K562 (cell line): ENCODE data around the gene HEATR1. TPM values are rescaled to one million over a fixed set of nuclear protein-coding genes. Genes with fewer than 3 reads are reported as not detected.

ENCODE experiments used
- ATAC-seq: fragments of 200-7000 bp; cut with Tn5 transposase; 3 replicates; pipeline ENCODE4 v1.9.1; 2020; ENCODE audit warnings: moderate library complexity
- BruUV-seq: library from RNA; stranded (reverse); fragments of 400-500 nt; replicated peaks from 2 replicates; lab custom pipeline; 2021; lab: Mats Ljungman, UMichigan
- CTCF ChIA-PET: fragments of 300-600 bp; formaldehyde crosslinking; extraction: SDS; loops from one replicate; lab custom pipeline; 2021; ENCODE audit warnings: low intra/inter-chr PET ratio; lab: Yijun Ruan, JAX
- POLR2A ChIA-PET: fragments of 300-600, 350-650 bp; sonication (Branson Sonifier 250); formaldehyde crosslinking; extraction: SDS; loops from one replicate; lab custom pipeline; 2021; ENCODE audit warnings: antibody characterized with exemption, inconsistent platforms; lab: Yijun Ruan, JAX
- DNase-seq, 4 experiments: peaks; one replicate each; pipeline versions ENCODE4 v3.0.0 to v3.0.0-alpha.2; 2011 to 2018; ENCODE audit warnings: low spot score in 3 of 4, mixed read lengths in 3 of 4; ENCODE audit errors: extremely low read depth in 1 of 4
- FAIRE-seq: peaks from 2 replicates; lab custom pipeline; 2011; peaks lifted over from hg19 to GRCh38; lab: Jason Lieb, UNC
- H2AFZ ChIP-seq: 2 replicates; pipeline ENCODE4 v1.6.0; 2011; ENCODE audit warnings: low read depth, low read length, control low read depth, inconsistent platforms
- H3K27ac ChIP-seq: fragments of 200-600 bp; 3 replicates; pipeline ENCODE4 v1.8.0; 2011; ENCODE audit warnings: low read depth, mild to moderate bottlenecking, control low read depth, inconsistent platforms, low read length, moderate library complexity, mixed read lengths; ENCODE audit errors: extremely low read depth
- H3K27me3 ChIP-seq, 2 experiments: fragments of 300-600 bp in 1 of 2; 2 replicates in 1 of 2; 3 replicates in 1 of 2; pipeline versions ENCODE4 v1.6.0 to v1.8.0; 2011; ENCODE audit warnings: inconsistent platforms in 2 of 2, low read length in 2 of 2, mild to moderate bottlenecking in 1 of 2, mixed read lengths in 1 of 2, moderate library complexity in 1 of 2; ENCODE audit not compliant: control insufficient read depth in 2 of 2, insufficient read depth in 2 of 2
- H3K36me3 ChIP-seq: fragments of 300-600 bp; 3 replicates; pipeline ENCODE4 v1.8.0; 2011; ENCODE audit warnings: mild to moderate bottlenecking, low read length, inconsistent platforms; ENCODE audit not compliant: control insufficient read depth, insufficient read depth
- H3K4me1 ChIP-seq, 2 experiments: fragments of 200-600 bp in 1 of 2; replicated peaks in 1 of 2; 2 replicates in 1 of 2; 3 replicates in 1 of 2; pipeline versions ENCODE4 v1.5.1 to v1.8.0; 2011; ENCODE audit warnings: inconsistent platforms in 2 of 2, low read length in 2 of 2, mild to moderate bottlenecking in 1 of 2, mixed read lengths in 1 of 2, moderate library complexity in 1 of 2; ENCODE audit not compliant: control insufficient read depth in 2 of 2, insufficient read depth in 2 of 2
- H3K4me2 ChIP-seq: 2 replicates; pipeline ENCODE4 v1.6.1; 2011; ENCODE audit warnings: low read length, control low read depth, inconsistent platforms, mixed read lengths; ENCODE audit not compliant: insufficient read depth
- H3K4me3 ChIP-seq: fragments of 200-600 bp; sonication (generic), shearing (Covaris generic); 2 replicates; pipeline ENCODE4 v1.5.1; 2016; ENCODE audit warnings: control low read depth, inconsistent platforms
- H3K79me2 ChIP-seq: fragments of 200-600 bp; 3 replicates; pipeline ENCODE4 v1.8.0; 2011; ENCODE audit warnings: low read length, inconsistent platforms; ENCODE audit not compliant: control insufficient read depth, insufficient read depth
- H3K9ac ChIP-seq, 2 experiments: 2 replicates each; pipeline versions ENCODE4 v1.6.0 to v1.6.1; 2011; ENCODE audit warnings: low read depth in 2 of 2, low read length in 2 of 2, control low read depth in 1 of 2, inconsistent platforms in 1 of 2, mild to moderate bottlenecking in 1 of 2, mixed read lengths in 1 of 2; ENCODE audit not compliant: insufficient read depth in 1 of 2
- H3K9me1 ChIP-seq: one replicate; pipeline ENCODE4 v1.6.0; 2011; ENCODE audit warnings: inconsistent platforms, mild to moderate bottlenecking, low read length, moderate library complexity; ENCODE audit not compliant: control insufficient read depth, insufficient read depth
- H3K9me3 ChIP-seq: replicated peaks from 2 replicates; pipeline ENCODE4 v1.5.1; 2011; ENCODE audit warnings: low read depth, low read length, inconsistent platforms; ENCODE audit not compliant: control insufficient read depth, insufficient read depth
- H4K20me1 ChIP-seq: replicated peaks from 2 replicates; pipeline ENCODE4 v1.6.1; 2011; ENCODE audit warnings: low read length, inconsistent platforms, mixed read lengths; ENCODE audit not compliant: control insufficient read depth, insufficient read depth
- EZH2 ChIP-seq: IDR thresholded peaks from 2 replicates; pipeline ENCODE4 v1.6.1; 2012; ENCODE audit warnings: low read depth, mild to moderate bottlenecking, inconsistent platforms, low read length, borderline replicate concordance
- HDAC3 ChIP-seq: fragments of 450-650 bp; IDR thresholded peaks from 2 replicates; pipeline ENCODE4 v1.6.1; 2018; ENCODE audit warnings: borderline replicate concordance, mild to moderate bottlenecking, moderate library complexity; ENCODE audit not compliant: partially characterized antibody
- MEIS2 ChIP-seq: fragments of 450-650 bp; IDR thresholded peaks from 2 replicates; pipeline ENCODE4 v1.6.1; 2014; ENCODE audit warnings: mild to moderate bottlenecking; ENCODE audit not compliant: partially characterized antibody
- OTX1 ChIP-seq: fragments of 450-650 bp; formaldehyde crosslinking; IDR thresholded peaks from 2 replicates; pipeline ENCODE4 v1.4.0; 2022; ENCODE audit warnings: mild to moderate bottlenecking
- PHTF2 ChIP-seq: fragments of 250-450 bp; sonication (Bioruptor Pico); IDR thresholded peaks from 2 replicates; pipeline ENCODE4 v1.5.0; 2021; ENCODE audit warnings: mild to moderate bottlenecking
- PML ChIP-seq: IDR thresholded peaks from 2 replicates; pipeline ENCODE4 v1.6.1; 2012; ENCODE audit warnings: low read length, inconsistent platforms
- SMAD1 ChIP-seq: fragments of 150-350 bp; IDR thresholded peaks from 2 replicates; pipeline ENCODE4 v1.6.1; 2014; ENCODE audit warnings: low read length, low read depth; ENCODE audit not compliant: partially characterized antibody
- SMAD3 ChIP-seq: fragments of 450-650 bp; formaldehyde crosslinking; conservative IDR thresholded peaks from 2 replicates; pipeline ENCODE4 v1.4.0; 2020; ENCODE audit warnings: mild to moderate bottlenecking
- THRAP3 ChIP-seq: fragments of 450-650 bp; IDR thresholded peaks from 2 replicates; pipeline ENCODE4 v1.6.1; 2016; ENCODE audit warnings: mild to moderate bottlenecking, inconsistent platforms, borderline replicate concordance
- ZNF41 ChIP-seq: fragments of 250-450 bp; sonication (Bioruptor Pico); conservative IDR thresholded peaks from 2 replicates; pipeline ENCODE4 v1.4.0; 2020; ENCODE audit warnings: mild to moderate bottlenecking
- ZNF699 ChIP-seq: fragments of 250-450 bp; sonication (Bioruptor Pico); IDR thresholded peaks from 2 replicates; pipeline ENCODE4 v1.8.0; 2021; ENCODE audit warnings: mild to moderate bottlenecking, moderate library complexity; ENCODE audit not compliant: insufficient replicate concordance
- WGBS: fragments of 100-300 bp; shearing (Covaris generic); methylation state at CpG from one replicate; pipeline ENCODE4 v1.1.6; 2016; ENCODE audit warnings: low coverage, mixed read lengths; ENCODE audit not compliant: insufficient coverage; ENCODE audit errors: missing lambda C conversion rate; 5-methylcytosine and 5-hydroxymethylcytosine counted together
- in situ Hi-C: fragments of 300-500 bp; cut with MboI; formaldehyde crosslinking; loops from 4 replicates; pipeline ENCODE4 v1.15.0; 2018; ENCODE audit warnings: inconsistent platforms, mixed read lengths
- intact Hi-C: fragments of 100-400 bp; cut with micrococcal nuclease; formaldehyde crosslinking; loops from 2 replicates; pipeline ENCODE4 v1.14.2; 2022
- polyA plus RNA-seq, 8 experiments: library from polyadenylated mRNA; depleted of rRNA in 4 of 8; stranded (reverse) in 5 of 8; unstranded in 3 of 8; fragments of >200 nt; fragmentation: Nextera tagmentation in 2 of 8; fragmentation: Illumina TruSeq in 1 of 8; extraction: Ambion mirVana in 2 of 8; extraction: Trizol in 1 of 8; gene quantifications; 2 replicates each; pipeline versions ENCODE4 v1.2.1 to v1.2.3, GENCODE V29; 2011 to 2014; ENCODE audit warnings: inconsistent platforms in 1 of 8, missing spikeins in 1 of 8
- total RNA-seq, 7 experiments: library from RNA; depleted of rRNA in 6 of 7; stranded (reverse); fragments of >200 nt in 6 of 7; fragmentation: Illumina TruSeq in 2 of 7; extraction: Trizol in 2 of 7; gene quantifications; 2 replicates each; pipeline versions ENCODE4 v1.2.1 to v1.2.3, GENCODE V29; 2011 to 2021; ENCODE audit warnings: low replicate concordance in 1 of 7
- TF ChIP-seq, protein P1 (sequence below): fragments of 450-650 bp; IDR thresholded peaks from 2 replicates; pipeline ENCODE4 v1.7.1; 2018; ENCODE audit warnings: mild to moderate bottlenecking, low read depth; ENCODE audit not compliant: partially characterized antibody
- TF ChIP-seq, protein P2 (sequence below): fragments of 450-650 bp; IDR thresholded peaks from 2 replicates; pipeline ENCODE4 v1.6.1; 2014; ENCODE audit warnings: low read depth, mild to moderate bottlenecking, moderate library complexity, borderline replicate concordance

HEATR1 gene
- total and polyA plus RNA-seq, 9 of the 15 experiments (the other 6 are each of a cell fraction or from before 2014, with no cell fraction given) = 28.3 to 108 (median 50.9) TPM

DNA sequence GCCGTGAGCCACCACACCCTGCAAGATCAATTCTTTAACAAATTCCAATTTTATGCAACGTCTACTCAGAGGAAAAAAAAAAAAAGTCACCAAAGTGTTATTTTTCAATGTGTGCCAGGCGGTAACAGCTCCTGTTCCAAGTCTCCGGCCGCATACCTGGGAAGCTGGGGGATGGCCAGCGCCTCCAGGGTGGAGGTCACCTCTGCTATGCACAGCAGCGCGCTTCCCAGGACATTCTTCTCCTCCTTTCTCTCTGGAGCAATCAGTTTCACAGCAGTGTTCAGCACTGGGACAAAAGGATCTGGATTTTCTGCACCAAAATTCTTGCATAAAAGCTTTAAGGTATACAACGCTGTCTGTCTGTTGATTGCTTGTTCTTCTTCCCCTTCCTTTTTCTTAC lies 46.2 kb downstream of the HEATR1 start:
- FAIRE-seq (no peak), ATAC-seq (no peak), DNase-seq (no peak)
- in situ Hi-C loops (no loop called here), intact Hi-C loops (no loop called here)
- no peaks in the 10 kb centered on the region for H3K27me3 ChIP-seq
- peaks cover 95% of the 10 kb centered on the region for H3K36me3 ChIP-seq
- H4K20me1 ChIP-seq = no peaks in the 10 kb centered on the region
- POLR2A ChIA-PET = interaction anchor here (1.0 to 2.6 kb wide), 4 partner anchors 9 to 36 kb away, joined by 3 to 14 read pairs (median 3); no protein-coding TSS in a partner anchor
- H3K79me2 ChIP-seq = no peaks in the 10 kb centered on the region
- H3K27ac ChIP-seq = no peak overlapping the region
- H2AFZ ChIP-seq = no peak overlapping the region
- BruUV-seq = no TSS peak
- 94% methylated on average over 7 of the region's 9 CpGs for WGBS
- no peak for TF ChIP-seq OTX1 (CRISPR knock-in tag)
- no peak for TF ChIP-seq PML
- H3K4me1 ChIP-seq = no peaks in the 10 kb centered on the region
- CTCF ChIA-PET = no interaction called here
- no peak overlapping the region for H3K4me2 ChIP-seq
- H3K9ac ChIP-seq = no peak overlapping the region
- no peaks in the 10 kb centered on the region for H3K9me3 ChIP-seq
- H3K9me1 ChIP-seq = no peaks in the 10 kb centered on the region
- H3K4me3 ChIP-seq = no peak overlapping the region

DNA sequence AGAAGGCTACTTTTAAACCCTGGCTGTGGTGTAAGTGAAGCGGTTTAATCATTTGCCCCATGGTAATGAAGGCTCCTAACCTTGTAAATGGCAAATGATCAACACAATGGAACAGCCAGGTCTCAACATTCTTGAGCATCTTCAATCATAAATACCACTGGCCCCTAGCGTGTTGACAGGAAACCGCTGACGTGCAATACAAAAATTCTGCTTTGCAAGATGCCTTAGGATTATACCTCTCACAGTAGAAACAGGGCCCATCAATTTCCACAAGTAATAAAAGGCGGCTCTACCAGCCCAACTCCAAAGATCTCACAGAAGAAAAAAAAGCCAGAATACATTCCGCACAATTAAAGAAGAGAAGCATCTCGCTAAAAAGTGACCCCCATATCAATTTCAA lies 47.7 kb downstream of the HEATR1 start:
- no peaks in the 10 kb centered on the region for H3K79me2 ChIP-seq
- H3K27me3 ChIP-seq = no peaks in the 10 kb centered on the region
- DNase-seq = no peak
- in situ Hi-C loops (no loop called here), intact Hi-C loops (no loop called here)
- ATAC-seq = no peak
- no TSS peak for BruUV-seq
- H3K27ac ChIP-seq = no peak overlapping the region
- H4K20me1 ChIP-seq = no peaks in the 10 kb centered on the region
- H3K36me3 ChIP-seq = peaks cover 95% of the 10 kb centered on the region
- TF ChIP-seq, protein P1, sequence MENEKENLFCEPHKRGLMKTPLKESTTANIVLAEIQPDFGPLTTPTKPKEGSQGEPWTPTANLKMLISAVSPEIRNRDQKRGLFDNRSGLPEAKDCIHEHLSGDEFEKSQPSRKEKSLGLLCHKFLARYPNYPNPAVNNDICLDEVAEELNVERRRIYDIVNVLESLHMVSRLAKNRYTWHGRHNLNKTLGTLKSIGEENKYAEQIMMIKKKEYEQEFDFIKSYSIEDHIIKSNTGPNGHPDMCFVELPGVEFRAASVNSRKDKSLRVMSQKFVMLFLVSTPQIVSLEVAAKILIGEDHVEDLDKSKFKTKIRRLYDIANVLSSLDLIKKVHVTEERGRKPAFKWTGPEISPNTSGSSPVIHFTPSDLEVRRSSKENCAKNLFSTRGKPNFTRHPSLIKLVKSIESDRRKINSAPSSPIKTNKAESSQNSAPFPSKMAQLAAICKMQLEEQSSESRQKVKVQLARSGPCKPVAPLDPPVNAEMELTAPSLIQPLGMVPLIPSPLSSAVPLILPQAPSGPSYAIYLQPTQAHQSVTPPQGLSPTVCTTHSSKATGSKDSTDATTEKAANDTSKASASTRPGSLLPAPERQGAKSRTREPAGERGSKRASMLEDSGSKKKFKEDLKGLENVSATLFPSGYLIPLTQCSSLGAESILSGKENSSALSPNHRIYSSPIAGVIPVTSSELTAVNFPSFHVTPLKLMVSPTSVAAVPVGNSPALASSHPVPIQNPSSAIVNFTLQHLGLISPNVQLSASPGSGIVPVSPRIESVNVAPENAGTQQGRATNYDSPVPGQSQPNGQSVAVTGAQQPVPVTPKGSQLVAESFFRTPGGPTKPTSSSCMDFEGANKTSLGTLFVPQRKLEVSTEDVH = no peak
- no peak for TF ChIP-seq ZNF41
- TF ChIP-seq MEIS2 = no peak
- TF ChIP-seq EZH2 = no peak
- no peak for TF ChIP-seq ZNF699 (CRISPR knock-in tag)
- TF ChIP-seq, protein P2, sequence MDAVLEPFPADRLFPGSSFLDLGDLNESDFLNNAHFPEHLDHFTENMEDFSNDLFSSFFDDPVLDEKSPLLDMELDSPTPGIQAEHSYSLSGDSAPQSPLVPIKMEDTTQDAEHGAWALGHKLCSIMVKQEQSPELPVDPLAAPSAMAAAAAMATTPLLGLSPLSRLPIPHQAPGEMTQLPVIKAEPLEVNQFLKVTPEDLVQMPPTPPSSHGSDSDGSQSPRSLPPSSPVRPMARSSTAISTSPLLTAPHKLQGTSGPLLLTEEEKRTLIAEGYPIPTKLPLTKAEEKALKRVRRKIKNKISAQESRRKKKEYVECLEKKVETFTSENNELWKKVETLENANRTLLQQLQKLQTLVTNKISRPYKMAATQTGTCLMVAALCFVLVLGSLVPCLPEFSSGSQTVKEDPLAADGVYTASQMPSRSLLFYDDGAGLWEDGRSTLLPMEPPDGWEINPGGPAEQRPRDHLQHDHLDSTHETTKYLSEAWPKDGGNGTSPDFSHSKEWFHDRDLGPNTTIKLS = no peak
- no peak for TF ChIP-seq SMAD1
- TF ChIP-seq PHTF2 (CRISPR knock-in tag) = no peak
- TF ChIP-seq HDAC3 = no peak
- TF ChIP-seq THRAP3 = no peak
- TF ChIP-seq SMAD3 (CRISPR knock-in tag) = no peak
- no peak overlapping the region for H3K4me2 ChIP-seq
- no peak overlapping the region for H3K4me3 ChIP-seq
- 94% methylated on average over 7 of the region's 7 CpGs for WGBS
- ChIA-PET POLR2A (no interaction called here), CTCF (no interaction called here)
- 0 out of 5 replicates have a peak, but pooled peaks cover 0 to 3% of the 10 kb centered on the region in 2 experiments for H3K4me1 ChIP-seq
- H3K9me3 ChIP-seq = no peaks in the 10 kb centered on the region
- H2AFZ ChIP-seq = no peak overlapping the region
- H3K9me1 ChIP-seq = no peaks in the 10 kb centered on the region
- H3K9ac ChIP-seq = no peak overlapping the region
- no peak for FAIRE-seq
